ENCODE data around the gene GRIA4.
A peak's percentile ranks its signal among the peaks of the same experiment; 100 is the strongest.

Gene GRIA4

GRCh38 chr11:105862736-105863367, 253.0 kb downstream of the GRIA4 start:
- Histone ChIP-seq H3K4me3 (ENCODE audit: low read depth, low read length) (no peak overlapping the region), H3K27ac (ENCODE audit: extremely low read depth, low read depth, low read length) (no peak overlapping the region), H3K36me3 (ENCODE audit: control insufficient read depth in 2 of 2, insufficient read depth in 1 of 2, low read length in 2 of 2) (no peaks in the 10 kb centered on the region), H3K4me1 (ENCODE audit: control insufficient read depth, insufficient read depth, low read length) (no peaks in the 10 kb centered on the region), H3K9me3 (ENCODE audit: control insufficient read depth, insufficient read depth, low read depth, low read length) (no peaks in the 10 kb centered on the region)
- CTCF ChIA-PET, result interaction anchor here (0.5 to 2.8 kb wide), 22 partner anchors 8 to 1609 kb away, joined by 3 to 18 read pairs (median 4); no protein-coding TSS in a partner anchor
- POLR2A ChIA-PET, result no interaction called here
- peak; percentile 68 for TF ChIP-seq ZNF654 (tag by site-specific recombination; IDR thresholded peaks at IDR 0.05; ENCODE audit: low read depth)
- TF ChIP-seq SALL2 (tag by site-specific recombination; IDR thresholded peaks at IDR 0.05; ENCODE audit: borderline replicate concordance), result no peak

DNA sequence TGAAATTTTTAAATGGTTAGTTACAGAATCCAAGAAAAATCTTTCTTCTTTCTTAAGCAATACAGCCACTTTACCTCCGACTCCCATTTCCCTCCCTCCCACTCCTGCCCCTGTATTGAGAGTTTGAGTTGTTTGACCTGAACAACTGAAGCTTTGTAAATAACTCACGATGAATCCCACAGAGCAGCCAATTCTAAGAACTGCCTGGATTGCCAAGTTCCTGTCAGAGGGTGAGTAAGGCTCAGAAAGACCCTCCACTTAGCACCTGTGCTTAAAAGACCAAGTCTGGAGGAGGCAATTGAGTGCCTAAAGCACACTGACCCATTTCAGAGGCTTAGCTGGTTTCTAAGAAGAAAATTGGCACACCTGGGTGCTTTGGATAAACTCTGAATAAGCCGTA, 253.7 kb downstream of the GRIA4 start:
- ChIA-PET CTCF (interaction anchor here (0.7 to 2.8 kb wide), 16 partner anchors 9 to 1609 kb away, joined by 3 to 18 read pairs (median 4); no protein-coding TSS in a partner anchor), POLR2A (no interaction called here)
- Histone ChIP-seq H3K27ac (ENCODE audit: extremely low read depth, low read depth, low read length) (no peak overlapping the region), H3K4me3 (ENCODE audit: low read depth, low read length) (no peak overlapping the region), H3K9me3 (ENCODE audit: control insufficient read depth, insufficient read depth, low read depth, low read length) (no peaks in the 10 kb centered on the region), H3K4me1 (ENCODE audit: control insufficient read depth, insufficient read depth, low read length) (no peaks in the 10 kb centered on the region), H3K36me3 (ENCODE audit: control insufficient read depth in 2 of 2, insufficient read depth in 1 of 2, low read length in 2 of 2) (no peaks in the 10 kb centered on the region)
- TF ChIP-seq ZFHX2 (tag by site-specific recombination; conservative IDR thresholded peaks at IDR 0.05), result no peak
- TF ChIP-seq ZNF513 (tag by site-specific recombination; IDR thresholded peaks at IDR 0.05), result no peak
- TF ChIP-seq PRDM4 (tag by site-specific recombination; IDR thresholded peaks at IDR 0.05), result no peak
- TF ChIP-seq ZSCAN30 (tag by site-specific recombination; IDR thresholded peaks at IDR 0.05), result no peak
- no peak for TF ChIP-seq YY2 (tag by site-specific recombination; IDR thresholded peaks at IDR 0.05)
- no peak for TF ChIP-seq ZNF510 (tag by site-specific recombination; IDR thresholded peaks at IDR 0.05; ENCODE audit: insufficient replicate concordance)
- TF ChIP-seq REPIN1 (tag by site-specific recombination; IDR thresholded peaks at IDR 0.05; ENCODE audit: low read depth), result no peak
- TF ChIP-seq ZBTB21 (tag by site-specific recombination; IDR thresholded peaks at IDR 0.05), result no peak
- no peak for TF ChIP-seq ZSCAN23 (tag by site-specific recombination; IDR thresholded peaks at IDR 0.05)
- no peak for TF ChIP-seq ZNF366 (tag by site-specific recombination; conservative IDR thresholded peaks at IDR 0.05)
- TF ChIP-seq ATF2 (tag by site-specific recombination; IDR thresholded peaks at IDR 0.05; ENCODE audit: low read depth), result no peak
- TF ChIP-seq ZNF585B (tag by site-specific recombination; IDR thresholded peaks at IDR 0.05), result no peak
- no peak for TF ChIP-seq ZBTB20 (tag by site-specific recombination; IDR thresholded peaks at IDR 0.05)
- TF ChIP-seq ZNF19 (tag by site-specific recombination; IDR thresholded peaks at IDR 0.05; ENCODE audit: low read depth), result no peak
- TF ChIP-seq, protein P1, sequence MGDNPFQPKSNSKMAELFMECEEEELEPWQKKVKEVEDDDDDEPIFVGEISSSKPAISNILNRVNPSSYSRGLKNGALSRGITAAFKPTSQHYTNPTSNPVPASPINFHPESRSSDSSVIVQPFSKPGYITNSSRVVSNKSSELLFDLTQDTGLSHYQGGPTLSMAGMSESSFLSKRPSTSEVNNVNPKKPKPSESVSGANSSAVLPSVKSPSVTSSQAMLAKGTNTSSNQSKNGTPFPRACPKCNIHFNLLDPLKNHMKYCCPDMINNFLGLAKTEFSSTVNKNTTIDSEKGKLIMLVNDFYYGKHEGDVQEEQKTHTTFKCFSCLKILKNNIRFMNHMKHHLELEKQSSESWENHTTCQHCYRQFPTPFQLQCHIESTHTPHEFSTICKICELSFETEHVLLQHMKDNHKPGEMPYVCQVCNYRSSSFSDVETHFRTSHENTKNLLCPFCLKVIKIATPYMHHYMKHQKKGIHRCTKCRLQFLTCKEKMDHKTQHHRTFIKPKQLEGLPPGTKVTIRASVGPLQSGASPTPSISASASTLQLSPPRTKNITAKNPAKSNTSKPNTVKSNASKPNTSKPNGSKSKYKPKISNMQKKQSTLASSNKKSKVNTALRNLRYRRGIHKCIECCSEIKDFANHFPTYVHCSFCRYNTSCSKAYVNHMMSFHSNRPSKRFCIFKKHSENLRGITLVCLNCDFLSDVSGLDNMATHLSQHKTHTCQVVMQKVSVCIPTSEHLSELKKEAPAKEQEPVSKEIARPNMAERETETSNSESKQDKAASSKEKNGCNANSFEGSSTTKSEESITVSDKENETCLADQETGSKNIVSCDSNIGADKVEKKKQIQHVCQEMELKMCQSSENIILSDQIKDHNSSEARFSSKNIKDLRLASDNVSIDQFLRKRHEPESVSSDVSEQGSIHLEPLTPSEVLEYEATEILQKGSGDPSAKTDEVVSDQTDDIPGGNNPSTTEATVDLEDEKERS (tag by site-specific recombination; IDR thresholded peaks at IDR 0.05), result no peak
- TF ChIP-seq, protein P2, sequence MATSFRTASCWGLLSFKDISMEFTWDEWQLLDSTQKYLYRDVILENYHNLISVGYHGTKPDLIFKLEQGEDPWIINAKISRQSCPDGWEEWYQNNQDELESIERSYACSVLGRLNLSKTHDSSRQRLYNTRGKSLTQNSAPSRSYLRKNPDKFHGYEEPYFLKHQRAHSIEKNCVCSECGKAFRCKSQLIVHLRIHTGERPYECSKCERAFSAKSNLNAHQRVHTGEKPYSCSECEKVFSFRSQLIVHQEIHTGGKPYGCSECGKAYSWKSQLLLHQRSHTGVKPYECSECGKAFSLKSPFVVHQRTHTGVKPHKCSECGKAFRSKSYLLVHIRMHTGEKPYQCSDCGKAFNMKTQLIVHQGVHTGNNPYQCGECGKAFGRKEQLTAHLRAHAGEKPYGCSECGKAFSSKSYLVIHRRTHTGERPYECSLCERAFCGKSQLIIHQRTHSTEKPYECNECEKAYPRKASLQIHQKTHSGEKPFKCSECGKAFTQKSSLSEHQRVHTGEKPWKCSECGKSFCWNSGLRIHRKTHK (tag by site-specific recombination; IDR thresholded peaks at IDR 0.05), result no peak
- no peak for TF ChIP-seq ZNF629 (tag by site-specific recombination; IDR thresholded peaks at IDR 0.05)
- TF ChIP-seq, protein P3, sequence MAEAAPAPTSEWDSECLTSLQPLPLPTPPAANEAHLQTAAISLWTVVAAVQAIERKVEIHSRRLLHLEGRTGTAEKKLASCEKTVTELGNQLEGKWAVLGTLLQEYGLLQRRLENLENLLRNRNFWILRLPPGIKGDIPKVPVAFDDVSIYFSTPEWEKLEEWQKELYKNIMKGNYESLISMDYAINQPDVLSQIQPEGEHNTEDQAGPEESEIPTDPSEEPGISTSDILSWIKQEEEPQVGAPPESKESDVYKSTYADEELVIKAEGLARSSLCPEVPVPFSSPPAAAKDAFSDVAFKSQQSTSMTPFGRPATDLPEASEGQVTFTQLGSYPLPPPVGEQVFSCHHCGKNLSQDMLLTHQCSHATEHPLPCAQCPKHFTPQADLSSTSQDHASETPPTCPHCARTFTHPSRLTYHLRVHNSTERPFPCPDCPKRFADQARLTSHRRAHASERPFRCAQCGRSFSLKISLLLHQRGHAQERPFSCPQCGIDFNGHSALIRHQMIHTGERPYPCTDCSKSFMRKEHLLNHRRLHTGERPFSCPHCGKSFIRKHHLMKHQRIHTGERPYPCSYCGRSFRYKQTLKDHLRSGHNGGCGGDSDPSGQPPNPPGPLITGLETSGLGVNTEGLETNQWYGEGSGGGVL (tag by site-specific recombination; IDR thresholded peaks at IDR 0.05), result no peak

All from HEK293 (cell line).